GM12873 (cell line): ENCODE results near the gene GNPDA1.

ENCODE experiments used
- CTCF ChIP-seq: IDR thresholded peaks from 2 replicates; pipeline ENCODE4 v1.5.1; 2012; ENCODE audit warnings: low read depth, mild to moderate bottlenecking, moderate library complexity, low read length, control low read depth; ENCODE audit not compliant: insufficient read depth; ENCODE audit errors: missing control alignments

The GNPDA1 gene

GRCh38 chr5:142013734-142014521, 1.1 kb upstream of the GNPDA1 start:
- TF ChIP-seq CTCF = no peak

- peak; percentile 63 for TF ChIP-seq CTCF
Observed at GRCh38 chr5:142012186-142012785, 541 bp downstream of the GNPDA1 start.

- no peak for TF ChIP-seq CTCF
Observed at GRCh38 chr5:142011572-142012185, 1.1 kb downstream of the GNPDA1 start.

- no peak for TF ChIP-seq CTCF
Observed at GRCh38 chr5:142009886-142010285, 2.9 kb downstream of the GNPDA1 start.

GRCh38 chr5:142008813-142009212, 4.0 kb downstream of the GNPDA1 start:
- no peak for TF ChIP-seq CTCF

GRCh38 chr5:142007237-142007544, 5.6 kb downstream of the GNPDA1 start:
- no peak for TF ChIP-seq CTCF
